Retinal pigment epithelial cell (primary cell): ENCODE results near the gene VRK1.

Experiments
- DNase-seq: peaks from one replicate; pipeline ENCODE4 v3.0.0-alpha.2; 2010; ENCODE audit warnings: low read depth
- H3K4me3 ChIP-seq: 2 replicates; pipeline ENCODE4 v1.5.1; 2011; ENCODE audit warnings: mild to moderate bottlenecking, low read length, control low read depth, moderate library complexity
- CTCF ChIP-seq: conservative IDR thresholded peaks from 2 replicates; pipeline ENCODE4 v1.5.1; 2011; ENCODE audit warnings: low read depth, low read length, control low read depth, inconsistent platforms

Gene VRK1

DNA sequence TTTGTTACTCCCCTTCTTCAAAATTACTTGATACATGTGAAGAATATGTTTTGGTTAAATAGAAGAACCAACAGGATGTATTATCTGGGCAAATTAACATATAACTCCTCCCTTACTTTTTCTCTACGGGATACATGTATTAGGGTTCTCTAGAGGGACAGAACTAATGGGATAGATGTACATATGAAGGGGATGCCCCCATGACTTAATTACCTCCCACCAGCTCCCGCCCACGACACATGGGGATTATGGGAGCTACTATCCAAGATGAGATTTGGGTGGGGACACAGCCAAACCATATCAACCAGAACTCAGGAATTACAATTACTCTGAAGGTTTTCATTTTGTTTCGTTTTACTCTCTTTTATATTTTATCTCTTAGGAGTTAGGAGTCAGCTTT, 41.3 kb downstream of the VRK1 start:
- no peak overlapping the region for H3K4me3 ChIP-seq
- TF ChIP-seq CTCF, result no peak
- DNase-seq, result no peak

DNA sequence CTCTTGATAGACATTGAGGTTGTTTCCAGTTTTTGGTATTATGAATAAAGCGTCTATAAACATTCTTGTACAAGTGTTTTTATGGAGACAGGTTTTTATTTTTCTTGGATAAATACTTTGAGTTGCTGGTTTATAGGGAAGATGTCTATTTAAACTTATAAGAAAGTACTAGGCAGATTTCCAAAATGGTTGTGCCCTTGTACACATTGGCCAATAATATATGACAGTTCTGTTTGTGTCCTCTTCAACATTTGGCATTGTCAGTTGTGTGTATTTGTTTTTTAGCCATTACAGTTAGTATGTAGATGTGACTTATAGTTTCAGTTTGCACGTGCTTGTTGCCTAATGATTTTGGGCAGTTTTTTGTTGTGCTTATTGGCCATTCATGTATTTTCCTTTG, 42.1 kb downstream of the VRK1 start:
- no peak for TF ChIP-seq CTCF
- H3K4me3 ChIP-seq, result no peak overlapping the region
- no peak for DNase-seq

DNA sequence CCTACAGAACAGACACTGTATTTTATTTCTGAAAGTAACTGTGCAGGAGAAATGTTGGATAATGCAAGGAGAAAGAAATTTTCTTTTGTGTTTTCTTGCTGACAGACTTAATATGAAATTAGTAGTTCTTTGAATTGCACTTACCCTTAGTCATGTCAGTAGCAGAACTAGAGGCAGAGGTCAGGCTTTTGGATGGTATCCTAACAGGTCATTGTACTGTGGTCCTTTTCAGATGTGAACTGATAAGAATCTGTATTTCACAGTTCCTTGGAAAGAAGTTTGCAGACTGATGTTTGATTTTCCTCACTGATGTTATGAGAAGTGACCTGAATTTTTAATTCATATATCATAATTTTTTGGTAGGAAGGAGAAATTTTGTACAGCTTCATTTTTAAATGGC, 46.0 kb downstream of the VRK1 start:
- no peak overlapping the region for H3K4me3 ChIP-seq
- DNase-seq, result no peak
- no peak for TF ChIP-seq CTCF

DNA sequence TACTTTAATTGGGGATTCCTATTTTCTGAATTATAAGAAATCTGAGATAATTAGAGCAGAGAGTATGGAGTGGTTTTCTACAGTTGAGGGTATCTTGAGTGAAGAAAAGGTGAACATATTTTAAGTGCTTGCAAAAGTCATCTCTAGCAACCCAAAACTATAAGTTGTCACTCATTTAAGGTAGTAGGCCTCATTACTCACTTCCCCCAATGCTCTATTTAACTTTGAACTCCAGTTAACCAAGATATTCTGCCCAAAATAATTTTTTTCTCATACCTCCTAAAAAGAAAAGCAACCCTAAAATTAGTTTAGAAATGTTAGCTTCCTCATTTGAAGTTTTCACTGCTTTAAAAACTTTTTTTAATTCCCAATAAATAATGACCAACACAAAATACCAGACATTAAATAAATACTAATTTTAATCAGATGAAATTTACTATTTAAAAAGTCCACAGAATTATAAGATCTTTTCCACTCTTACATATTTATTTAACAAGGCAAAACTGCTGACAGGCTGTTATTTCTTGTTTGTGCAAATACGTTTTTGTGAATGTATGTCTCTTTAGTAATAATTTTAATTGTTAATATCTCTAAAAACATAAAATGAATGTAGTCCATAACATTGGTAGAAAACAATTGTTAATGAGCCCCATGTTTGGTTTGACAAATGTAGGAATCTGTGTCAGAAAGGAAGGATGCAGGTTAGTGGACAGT, 47.8 kb downstream of the VRK1 start:
- no peak for DNase-seq
- TF ChIP-seq CTCF, result no peak
- H3K4me3 ChIP-seq, result no peak overlapping the region

DNA sequence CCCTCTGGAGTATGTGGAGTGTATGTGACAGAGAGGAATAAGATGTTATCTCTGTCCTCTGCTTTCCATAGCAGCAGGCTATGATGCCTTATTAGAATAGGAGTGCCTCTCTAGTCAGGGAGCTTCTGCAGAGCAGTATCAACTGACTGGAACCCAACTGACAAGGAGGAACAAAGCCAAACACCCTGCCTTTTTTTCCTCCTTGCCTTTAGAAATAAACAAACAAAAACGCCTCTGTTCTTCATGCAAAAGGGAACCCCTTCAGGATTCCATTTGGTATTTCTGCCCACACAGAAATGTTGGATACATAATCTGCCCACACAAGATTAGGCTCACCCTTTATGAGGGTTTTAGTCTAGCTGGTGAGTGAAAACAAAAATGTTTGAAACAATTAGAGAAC, 50.3 kb downstream of the VRK1 start:
- no peak for DNase-seq
- TF ChIP-seq CTCF, result no peak
- H3K4me3 ChIP-seq, result no peak overlapping the region

GRCh38 chr14:96848011-96848410, 50.8 kb downstream of the VRK1 start:
- TF ChIP-seq CTCF, result no peak
- no peak for DNase-seq
- H3K4me3 ChIP-seq, result no peak overlapping the region

DNA sequence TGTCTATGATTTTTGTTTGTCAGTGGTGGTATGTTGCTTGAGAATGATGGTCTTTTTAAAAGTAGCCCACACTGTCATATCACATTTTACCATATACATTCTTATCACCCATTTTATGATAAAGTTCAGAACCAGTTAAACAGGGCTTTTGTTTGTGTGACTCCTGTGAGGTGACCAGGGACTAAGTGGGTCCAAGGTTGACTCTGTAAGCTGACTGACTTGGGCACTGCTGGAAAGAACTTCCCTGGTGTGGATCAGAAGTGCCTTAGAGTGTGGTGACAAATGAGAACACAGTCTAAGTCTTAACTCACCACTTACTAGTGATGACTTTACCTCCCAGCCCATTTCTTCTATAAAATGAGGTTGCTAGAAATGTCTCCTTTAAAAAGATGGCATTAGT, 52.6 kb downstream of the VRK1 start:
- DNase-seq, result no peak
- no peak for TF ChIP-seq CTCF
- H3K4me3 ChIP-seq, result no peak overlapping the region
